Measurements from ENCODE around the gene TNFRSF1B.

Gene TNFRSF1B

GRCh38 chr1:12158357-12159092, 8.3 kb upstream of the TNFRSF1B start:
- DNase-seq, result peak in 1 of 2 experiments; percentile 44

- peak in 1 of 2 experiments; percentile 64 for DNase-seq
These were observed 7.0 kb upstream of the TNFRSF1B start for GRCh38 chr1:12159816-12160215.

GRCh38 chr1:12161324-12161661, 5.5 kb upstream of the TNFRSF1B start:
- no peak for DNase-seq

GRCh38 chr1:12161662-12162458, 4.9 kb upstream of the TNFRSF1B start:
- DNase-seq, result peak; percentile 55 to 77

GRCh38 chr1:12162459-12163137, 4.2 kb upstream of the TNFRSF1B start:
- no peak for DNase-seq

- DNase-seq, result no peak
These were observed 3.6 kb upstream of the TNFRSF1B start for GRCh38 chr1:12163210-12163609.

- no peak for DNase-seq
These were observed 2.6 kb upstream of the TNFRSF1B start for GRCh38 chr1:12164210-12164609.

- DNase-seq, result no peak
These were observed 1.4 kb upstream of the TNFRSF1B start for GRCh38 chr1:12165342-12165741.

GRCh38 chr1:12167493-12168429, 970 bp downstream of the TNFRSF1B start:
- DNase-seq, result peak; percentile 27 to 30

- no peak for DNase-seq
These were observed 1.8 kb downstream of the TNFRSF1B start for GRCh38 chr1:12168451-12169160.

- DNase-seq, result no peak
These were observed 2.8 kb downstream of the TNFRSF1B start for GRCh38 chr1:12169442-12170135.

- no peak for DNase-seq
These were observed 3.5 kb downstream of the TNFRSF1B start for GRCh38 chr1:12170263-12170671.

- peak in 1 of 2 experiments; percentile 27 for DNase-seq
These were observed 4.6 kb downstream of the TNFRSF1B start for GRCh38 chr1:12171206-12172041.

GRCh38 chr1:12172042-12172851, 5.5 kb downstream of the TNFRSF1B start:
- DNase-seq, result peak in 1 of 2 experiments; percentile 25

- no peak for DNase-seq
These were observed 6.3 kb downstream of the TNFRSF1B start for GRCh38 chr1:12173041-12173509.

- peak; percentile 74 to 97 for DNase-seq
These were observed 6.9 kb downstream of the TNFRSF1B start for GRCh38 chr1:12173631-12174121.

GRCh38 chr1:12174924-12175810, 8.4 kb downstream of the TNFRSF1B start:
- no peak for DNase-seq
